ENCODE results near the gene CD93. TPM values are rescaled to one million over a fixed set of nuclear protein-coding genes. Genes with fewer than 3 reads are reported as not detected.

The CD93 gene
- total RNA-seq, 2 experiments from 2014 or later = 1.1 TPM

DNA sequence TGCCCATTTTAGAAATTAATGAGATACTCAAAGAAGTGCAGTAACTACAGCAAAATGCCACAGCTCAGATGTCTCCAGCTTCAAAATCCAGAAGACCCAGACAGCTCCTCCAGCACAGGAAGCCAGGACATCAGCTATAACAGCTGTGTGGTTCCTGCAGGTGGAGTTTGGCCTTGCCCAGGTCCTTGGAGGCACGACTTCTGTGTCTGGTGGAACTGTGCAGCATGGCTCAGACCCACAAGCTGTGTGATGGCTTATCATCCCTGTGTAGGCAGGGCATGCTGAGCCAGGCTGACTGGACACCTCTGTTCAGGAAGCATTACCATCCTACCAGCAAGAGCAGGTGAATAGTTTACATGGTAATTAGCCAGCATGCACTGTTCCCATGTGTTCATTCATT lies 26.5 kb upstream of the CD93 start:
- H3K4me1 Mint-ChIP-seq (ENCODE audit: low read depth) = no peaks in the 10 kb centered on the region

GRCh38 chr20:23111944-23112342 lies 25.8 kb upstream of the CD93 start:
- Mint-ChIP-seq H3K27ac (no peak overlapping the region), H3K4me3 (no peak overlapping the region), H3K9me3 (no peaks in the 10 kb centered on the region), H3K4me1 (ENCODE audit: low read depth) (no peaks in the 10 kb centered on the region), H3K27me3 (no peaks in the 10 kb centered on the region), H3K36me3 (ENCODE audit: low read depth) (no peaks in the 10 kb centered on the region)
- Histone ChIP-seq H3K27ac (ENCODE audit: low read depth in 1 of 2, low read length in 2 of 2) (no peak overlapping the region), H3K27me3 (ENCODE audit: control insufficient read depth in 1 of 2, insufficient read depth in 2 of 2, low read length in 2 of 2) (no peaks in the 10 kb centered on the region), H3K4me1 (ENCODE audit: insufficient read depth, low read length) (no peaks in the 10 kb centered on the region), H3K36me3 (ENCODE audit: insufficient read depth, low read length) (no peaks in the 10 kb centered on the region), H3K9me3 (ENCODE audit: control insufficient read depth in 1 of 2, insufficient read depth in 1 of 2, low read length in 2 of 2) (peaks cover 0 to 6% of the 10 kb centered on the region in 2 experiments), H3K4me3 (ENCODE audit: low read length) (no peak overlapping the region)
- intact Hi-C loops (cut with DNase I, micrococcal nuclease) = no loop called here
- no peak for DNase-seq
- TF ChIP-seq, protein P1, sequence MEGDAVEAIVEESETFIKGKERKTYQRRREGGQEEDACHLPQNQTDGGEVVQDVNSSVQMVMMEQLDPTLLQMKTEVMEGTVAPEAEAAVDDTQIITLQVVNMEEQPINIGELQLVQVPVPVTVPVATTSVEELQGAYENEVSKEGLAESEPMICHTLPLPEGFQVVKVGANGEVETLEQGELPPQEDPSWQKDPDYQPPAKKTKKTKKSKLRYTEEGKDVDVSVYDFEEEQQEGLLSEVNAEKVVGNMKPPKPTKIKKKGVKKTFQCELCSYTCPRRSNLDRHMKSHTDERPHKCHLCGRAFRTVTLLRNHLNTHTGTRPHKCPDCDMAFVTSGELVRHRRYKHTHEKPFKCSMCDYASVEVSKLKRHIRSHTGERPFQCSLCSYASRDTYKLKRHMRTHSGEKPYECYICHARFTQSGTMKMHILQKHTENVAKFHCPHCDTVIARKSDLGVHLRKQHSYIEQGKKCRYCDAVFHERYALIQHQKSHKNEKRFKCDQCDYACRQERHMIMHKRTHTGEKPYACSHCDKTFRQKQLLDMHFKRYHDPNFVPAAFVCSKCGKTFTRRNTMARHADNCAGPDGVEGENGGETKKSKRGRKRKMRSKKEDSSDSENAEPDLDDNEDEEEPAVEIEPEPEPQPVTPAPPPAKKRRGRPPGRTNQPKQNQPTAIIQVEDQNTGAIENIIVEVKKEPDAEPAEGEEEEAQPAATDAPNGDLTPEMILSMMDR (IDR thresholded peaks at IDR 0.05) = no peak
- no peak for ATAC-seq (ENCODE audit: poor library complexity)
- ChIA-PET CTCF (no interaction called here), POLR2A (no interaction called here)

More for the DNA sequence above, 26.5 kb upstream of the CD93 start:
- ATAC-seq (ENCODE audit: poor library complexity) = no peak
- Mint-ChIP-seq H3K4me3 (no peak overlapping the region), H3K36me3 (ENCODE audit: low read depth) (no peaks in the 10 kb centered on the region), H3K27ac (no peak overlapping the region), H3K9me3 (no peaks in the 10 kb centered on the region), H3K27me3 (no peaks in the 10 kb centered on the region)
- TF ChIP-seq, protein P1 (IDR thresholded peaks at IDR 0.05) = no peak
- DNase-seq = no peak
- Histone ChIP-seq H3K4me3 (ENCODE audit: low read length) (no peak overlapping the region), H3K36me3 (ENCODE audit: insufficient read depth, low read length) (no peaks in the 10 kb centered on the region), H3K27me3 (ENCODE audit: control insufficient read depth in 1 of 2, insufficient read depth in 2 of 2, low read length in 2 of 2) (no peaks in the 10 kb centered on the region), H3K4me1 (ENCODE audit: insufficient read depth, low read length) (no peaks in the 10 kb centered on the region), H3K9me3 (ENCODE audit: control insufficient read depth in 1 of 2, insufficient read depth in 1 of 2, low read length in 2 of 2) (peaks cover 0 to 6% of the 10 kb centered on the region in 2 experiments), H3K27ac (ENCODE audit: low read depth in 1 of 2, low read length in 2 of 2) (no peak overlapping the region)
- CTCF ChIA-PET = no interaction called here
- POLR2A ChIA-PET = no interaction called here
- intact Hi-C loops (cut with DNase I, micrococcal nuclease) = no loop called here

DNA sequence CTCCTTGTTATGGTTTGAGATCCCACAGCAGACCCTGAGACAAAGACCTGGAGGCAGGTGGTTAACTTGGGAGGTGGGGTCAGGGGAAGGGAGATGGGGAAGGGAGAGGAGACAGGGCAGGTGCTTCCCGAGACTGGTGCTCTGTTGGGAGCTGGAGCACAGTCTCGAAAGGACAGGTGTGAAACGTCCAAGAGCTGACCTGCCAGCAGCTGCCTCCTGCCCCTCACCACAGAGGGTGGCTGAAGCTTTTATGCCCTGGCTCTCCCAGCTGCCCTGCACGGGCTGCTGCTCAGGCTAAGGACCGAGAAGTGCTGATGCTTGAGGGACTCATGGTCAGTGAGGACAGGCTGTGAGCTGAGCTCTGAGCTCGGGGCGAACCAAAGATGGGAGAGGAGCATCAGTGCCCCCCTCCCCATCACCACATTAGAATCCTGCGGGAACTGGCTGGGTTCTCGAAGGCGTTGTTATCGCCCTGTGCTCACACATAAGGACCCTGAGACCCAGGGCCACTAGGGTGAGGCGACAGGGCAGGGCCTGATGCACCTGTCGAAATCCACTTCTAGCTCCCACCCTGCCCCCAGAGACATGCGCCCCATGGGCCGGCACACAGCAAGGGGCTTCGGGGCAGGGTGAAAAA lies 25.3 kb upstream of the CD93 start:
- DNase-seq (no peak), ATAC-seq (ENCODE audit: poor library complexity) (no peak)
- intact Hi-C loops (cut with DNase I, micrococcal nuclease) = no loop called here
- Histone ChIP-seq H3K4me1 (ENCODE audit: insufficient read depth, low read length) (peaks cover 4% of the 10 kb centered on the region), H3K27ac (ENCODE audit: low read depth in 1 of 2, low read length in 2 of 2) (no peak overlapping the region), H3K9me3 (ENCODE audit: control insufficient read depth in 1 of 2, insufficient read depth in 1 of 2, low read length in 2 of 2) (peaks cover 0 to 6% of the 10 kb centered on the region in 2 experiments), H3K4me3 (ENCODE audit: low read length) (no peak overlapping the region), H3K27me3 (ENCODE audit: control insufficient read depth in 1 of 2, insufficient read depth in 2 of 2, low read length in 2 of 2) (no peaks in the 10 kb centered on the region), H3K36me3 (ENCODE audit: insufficient read depth, low read length) (no peaks in the 10 kb centered on the region)
- TF ChIP-seq, protein P1 (IDR thresholded peaks at IDR 0.05) = no peak
- ChIA-PET CTCF (no interaction called here), POLR2A (no interaction called here)
- Mint-ChIP-seq H3K4me3 (no peak overlapping the region), H3K27me3 (no peaks in the 10 kb centered on the region), H3K4me1 (ENCODE audit: low read depth) (no peaks in the 10 kb centered on the region), H3K36me3 (ENCODE audit: low read depth) (no peaks in the 10 kb centered on the region), H3K9me3 (no peaks in the 10 kb centered on the region), H3K27ac (no peak overlapping the region)

Data from CD4-positive, alpha-beta T cell (primary cell).